GM12801 (cell line): ENCODE measurements around the gene TOMT.

Experiments used
- TF ChIP-seq, protein P1 (sequence below): IDR thresholded peaks from one replicate; pipeline ENCODE4 v1.5.1; 2011; ENCODE audit warnings: control low read depth; ENCODE audit not compliant: insufficient read length; ENCODE audit errors: extremely low read depth

Gene TOMT

DNA sequence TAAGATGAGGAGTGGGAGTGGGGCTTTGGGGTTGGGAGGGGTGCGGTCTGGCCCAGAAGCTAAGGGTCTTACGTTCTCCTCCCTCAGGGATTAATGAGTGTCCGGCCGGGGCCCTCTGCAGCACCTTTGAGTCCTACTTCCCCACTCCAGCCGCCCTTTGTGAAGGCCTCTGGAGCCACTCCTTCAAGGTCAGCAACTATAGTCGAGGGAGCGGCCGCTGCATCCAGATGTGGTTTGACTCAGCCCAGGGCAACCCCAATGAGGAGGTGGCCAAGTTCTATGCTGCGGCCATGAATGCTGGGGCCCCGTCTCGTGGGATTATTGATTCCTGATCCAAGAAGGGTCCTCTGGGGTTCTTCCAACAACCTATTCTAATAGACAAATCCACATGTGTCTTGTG is 33.8 kb downstream of the TOMT start:
- TF ChIP-seq, protein P1, sequence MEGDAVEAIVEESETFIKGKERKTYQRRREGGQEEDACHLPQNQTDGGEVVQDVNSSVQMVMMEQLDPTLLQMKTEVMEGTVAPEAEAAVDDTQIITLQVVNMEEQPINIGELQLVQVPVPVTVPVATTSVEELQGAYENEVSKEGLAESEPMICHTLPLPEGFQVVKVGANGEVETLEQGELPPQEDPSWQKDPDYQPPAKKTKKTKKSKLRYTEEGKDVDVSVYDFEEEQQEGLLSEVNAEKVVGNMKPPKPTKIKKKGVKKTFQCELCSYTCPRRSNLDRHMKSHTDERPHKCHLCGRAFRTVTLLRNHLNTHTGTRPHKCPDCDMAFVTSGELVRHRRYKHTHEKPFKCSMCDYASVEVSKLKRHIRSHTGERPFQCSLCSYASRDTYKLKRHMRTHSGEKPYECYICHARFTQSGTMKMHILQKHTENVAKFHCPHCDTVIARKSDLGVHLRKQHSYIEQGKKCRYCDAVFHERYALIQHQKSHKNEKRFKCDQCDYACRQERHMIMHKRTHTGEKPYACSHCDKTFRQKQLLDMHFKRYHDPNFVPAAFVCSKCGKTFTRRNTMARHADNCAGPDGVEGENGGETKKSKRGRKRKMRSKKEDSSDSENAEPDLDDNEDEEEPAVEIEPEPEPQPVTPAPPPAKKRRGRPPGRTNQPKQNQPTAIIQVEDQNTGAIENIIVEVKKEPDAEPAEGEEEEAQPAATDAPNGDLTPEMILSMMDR: no peak

DNA sequence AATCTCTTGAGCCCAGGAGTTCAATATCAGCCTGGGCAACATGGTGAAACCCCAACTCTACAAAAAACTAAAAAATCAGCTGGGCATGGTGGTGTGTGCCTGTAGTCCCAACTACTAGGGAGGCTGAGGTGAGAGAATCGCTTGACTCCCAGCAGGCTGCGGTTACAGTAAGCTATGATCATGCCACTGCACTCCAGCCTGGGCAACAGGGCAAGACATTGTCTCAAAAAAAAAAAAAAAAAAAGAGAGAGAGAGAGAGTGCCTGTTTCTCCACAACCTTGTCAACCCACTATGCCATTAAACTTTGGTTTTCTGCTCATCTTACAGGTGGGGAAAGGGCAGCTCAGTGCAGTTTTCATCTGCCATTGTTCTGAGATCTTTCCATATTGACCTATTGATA is 34.9 kb downstream of the TOMT start:
- TF ChIP-seq, protein P1: no peak

GRCh38 chr11:72141066-72141465 is 35.3 kb downstream of the TOMT start:
- TF ChIP-seq, protein P1: no peak

- TF ChIP-seq, protein P1: no peak
These were observed 39.3 kb downstream of the TOMT start for GRCh38 chr11:72144807-72145565.

DNA sequence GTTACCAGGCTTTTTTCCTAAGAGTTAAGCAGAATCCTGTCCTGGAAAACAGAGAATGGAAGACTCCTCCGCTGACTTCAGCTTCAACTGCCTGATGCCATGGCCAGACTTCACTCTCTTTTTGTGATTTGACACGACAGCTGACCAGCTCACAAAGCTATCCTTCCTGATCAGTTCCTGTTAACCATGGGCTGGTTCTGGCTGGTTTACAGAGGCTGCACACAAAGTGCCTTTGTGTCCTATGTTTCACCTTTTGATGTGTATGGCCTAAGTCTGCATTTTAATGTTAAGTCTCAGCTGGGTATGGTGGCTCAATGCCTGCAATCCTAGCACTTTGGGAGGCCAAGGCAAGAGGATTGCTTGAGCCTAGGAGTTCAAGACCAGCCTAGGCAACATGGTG is 40.9 kb downstream of the TOMT start:
- TF ChIP-seq, protein P1: no peak

- TF ChIP-seq, protein P1: no peak
These were observed 45.2 kb downstream of the TOMT start for GRCh38 chr11:72150882-72151281.

DNA sequence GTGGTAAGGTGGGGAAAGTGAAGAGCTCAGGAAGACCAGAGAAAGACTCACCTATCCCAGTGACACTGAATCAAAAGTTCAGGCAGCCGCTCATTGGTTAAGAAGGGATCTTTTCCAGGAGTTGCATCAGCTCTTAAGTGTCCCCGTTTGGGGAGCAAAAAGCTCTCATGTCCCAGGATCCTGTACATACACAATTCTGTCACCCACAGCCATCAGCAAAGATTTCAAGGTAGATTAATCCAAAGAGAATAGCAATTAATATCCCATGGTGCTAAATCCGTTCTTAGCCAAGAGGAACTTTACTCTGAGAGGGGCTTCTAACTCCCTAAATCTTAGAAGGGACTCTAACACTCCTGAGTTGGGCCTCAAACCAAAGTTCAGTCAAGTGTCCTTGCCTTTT is 49.1 kb downstream of the TOMT start:
- TF ChIP-seq, protein P1: no peak
